Right lobe of liver (tissue), 4 donors: ENCODE data around the gene CHN2.

Source experiments
- POLR2A ChIP-seq: fragments of 450-650 bp; IDR thresholded peaks from one replicate; pipeline ENCODE4 v1.6.1; 2017; ENCODE audit warnings: antibody characterized with exemption, mild to moderate bottlenecking
- TF ChIP-seq, protein P1 (sequence below), 4 donors: fragments of 200-600 bp in 3 of 4; fragments of 450-650 bp in 1 of 4; IDR thresholded peaks; one replicate each; pipeline versions ENCODE4 v1.5.1 to v1.8.0; 2016 to 2022; ENCODE audit warnings: antibody characterized with exemption in 4 of 4, mild to moderate bottlenecking in 2 of 4
- donor health status: DM: no; HTN: no; CAD: no.
- donor health status: DM: no; HTN: no; CAD: no.
- donor health status: DM: no; HTN: yes; CAD: no.

DNA sequence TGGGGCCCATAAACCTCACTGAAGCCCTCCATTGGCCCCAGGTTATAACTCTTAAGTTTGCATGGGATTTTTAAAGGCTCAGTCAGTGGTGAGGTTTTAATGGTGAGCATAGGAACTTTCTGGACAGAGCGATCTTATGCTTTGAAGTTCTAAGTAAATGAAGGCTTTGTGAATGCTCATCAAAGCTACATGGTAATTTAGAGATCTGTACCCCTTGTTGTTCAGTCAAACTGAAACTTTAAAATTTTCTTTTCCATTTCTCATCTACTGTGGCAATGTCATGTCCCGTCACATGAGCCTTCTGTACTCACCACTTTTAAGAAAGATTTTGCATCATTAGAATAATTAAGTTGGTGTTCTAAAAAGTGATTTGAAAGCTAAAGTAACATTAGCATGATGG lies 39.9 kb downstream of the CHN2 start:
- TF ChIP-seq, protein P1, sequence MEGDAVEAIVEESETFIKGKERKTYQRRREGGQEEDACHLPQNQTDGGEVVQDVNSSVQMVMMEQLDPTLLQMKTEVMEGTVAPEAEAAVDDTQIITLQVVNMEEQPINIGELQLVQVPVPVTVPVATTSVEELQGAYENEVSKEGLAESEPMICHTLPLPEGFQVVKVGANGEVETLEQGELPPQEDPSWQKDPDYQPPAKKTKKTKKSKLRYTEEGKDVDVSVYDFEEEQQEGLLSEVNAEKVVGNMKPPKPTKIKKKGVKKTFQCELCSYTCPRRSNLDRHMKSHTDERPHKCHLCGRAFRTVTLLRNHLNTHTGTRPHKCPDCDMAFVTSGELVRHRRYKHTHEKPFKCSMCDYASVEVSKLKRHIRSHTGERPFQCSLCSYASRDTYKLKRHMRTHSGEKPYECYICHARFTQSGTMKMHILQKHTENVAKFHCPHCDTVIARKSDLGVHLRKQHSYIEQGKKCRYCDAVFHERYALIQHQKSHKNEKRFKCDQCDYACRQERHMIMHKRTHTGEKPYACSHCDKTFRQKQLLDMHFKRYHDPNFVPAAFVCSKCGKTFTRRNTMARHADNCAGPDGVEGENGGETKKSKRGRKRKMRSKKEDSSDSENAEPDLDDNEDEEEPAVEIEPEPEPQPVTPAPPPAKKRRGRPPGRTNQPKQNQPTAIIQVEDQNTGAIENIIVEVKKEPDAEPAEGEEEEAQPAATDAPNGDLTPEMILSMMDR (IDR thresholded peaks at IDR 0.05) = no peak
- no peak for TF ChIP-seq POLR2A
